Prostate gland (tissue), 2 donors: ENCODE measurements around the gene KDM4B. TPM values are rescaled to one million over a fixed set of nuclear protein-coding genes. Genes with fewer than 3 reads are reported as not detected.

Experiments used
- DNase-seq: peaks from one replicate; pipeline ENCODE4 v3.0.0-alpha.2; 2019; ENCODE audit warnings: low spot score
- H3K27ac ChIP-seq, 2 donors: fragments of 200-600 bp; sonication (generic); 2 replicates each; pipeline ENCODE4 v1.5.1; 2017 to 2019
- H3K27me3 ChIP-seq: fragments of 200-600 bp; sonication (generic); replicated peaks from 2 replicates; pipeline ENCODE4 v1.5.1; 2019; ENCODE audit not compliant: insufficient read depth
- H3K36me3 ChIP-seq, 2 donors: fragments of 200-600 bp; sonication (generic); 1 replicate in 1 of 2; 2 replicates in 1 of 2; pipeline versions ENCODE4 v1.5.1 to v1.8.1; 2017 to 2019
- H3K4me1 ChIP-seq: fragments of 200-600 bp; sonication (generic); replicated peaks from 2 replicates; pipeline ENCODE4 v1.5.1; 2019
- H3K4me3 ChIP-seq, 2 donors: fragments of 200-600 bp; sonication (generic); 2 replicates each; pipeline ENCODE4 v1.5.1; 2017 to 2019
- H3K9me3 ChIP-seq: fragments of 200-600 bp; sonication (generic); 2 replicates; pipeline ENCODE4 v1.5.1; 2017
- POLR2A ChIP-seq: fragments of 450-650 bp; IDR thresholded peaks from one replicate; pipeline ENCODE4 v1.6.1; 2016; ENCODE audit warnings: antibody characterized with exemption, mild to moderate bottlenecking
- POLR2AphosphoS5 ChIP-seq: sonication (generic); formaldehyde crosslinking; IDR thresholded peaks from one replicate; pipeline ENCODE4 v1.6.1; 2017; ENCODE audit warnings: antibody characterized with exemption
- WGBS: methylation state at CpG from one replicate; pipeline ENCODE4 v1.1.5; 2018; 5-methylcytosine and 5-hydroxymethylcytosine counted together
- intact Hi-C: fragments of 100-400 bp; cut with DNase I; formaldehyde crosslinking; loops from one replicate; pipeline ENCODE4 v1.14.2; 2022
- total RNA-seq, 2 donors: library from RNA; depleted of rRNA; stranded (reverse); fragments of >200 nt; gene quantifications; one replicate each; pipeline ENCODE4 v1.1.0, GENCODE V29; 2016
- TF ChIP-seq, protein P1 (sequence below), 4 experiments: fragments of 200-600 bp in 2 of 4; fragments of 450-650 bp in 2 of 4; sonication (generic) in 2 of 4; IDR thresholded peaks; 1 replicate in 3 of 4; 2 replicates in 1 of 4; pipeline ENCODE4 v1.5.1; 2016 to 2019; ENCODE audit warnings: antibody characterized with exemption in 4 of 4, mild to moderate bottlenecking in 2 of 4, moderate library complexity in 2 of 4

The KDM4B gene
- total RNA-seq, 2 donors from 2014 or later = 74.6 to 136 TPM

DNA sequence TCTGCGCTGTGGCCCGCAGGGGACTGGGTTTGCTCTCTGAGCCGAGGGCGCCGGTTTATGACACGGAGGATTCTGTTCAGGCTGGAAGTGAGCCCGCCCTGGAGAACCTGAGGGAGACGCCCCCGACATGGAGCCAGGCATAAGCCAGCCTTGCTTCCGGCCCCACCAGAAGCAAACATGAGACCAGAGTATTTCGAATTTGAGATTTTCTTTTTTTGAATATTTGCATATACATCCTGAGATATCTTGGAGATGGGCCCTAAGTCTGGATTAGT is 72.9 kb downstream of the KDM4B start:
- no peaks in the 10 kb centered on the region for H3K9me3 ChIP-seq
- intact Hi-C loops = no loop called here
- DNase-seq = no peak
- WGBS = 79% methylated on average over 9 of the region's 11 CpGs
- H3K4me3 ChIP-seq = no peak overlapping the region
- no peak overlapping the region for H3K27ac ChIP-seq
- TF ChIP-seq, protein P1, sequence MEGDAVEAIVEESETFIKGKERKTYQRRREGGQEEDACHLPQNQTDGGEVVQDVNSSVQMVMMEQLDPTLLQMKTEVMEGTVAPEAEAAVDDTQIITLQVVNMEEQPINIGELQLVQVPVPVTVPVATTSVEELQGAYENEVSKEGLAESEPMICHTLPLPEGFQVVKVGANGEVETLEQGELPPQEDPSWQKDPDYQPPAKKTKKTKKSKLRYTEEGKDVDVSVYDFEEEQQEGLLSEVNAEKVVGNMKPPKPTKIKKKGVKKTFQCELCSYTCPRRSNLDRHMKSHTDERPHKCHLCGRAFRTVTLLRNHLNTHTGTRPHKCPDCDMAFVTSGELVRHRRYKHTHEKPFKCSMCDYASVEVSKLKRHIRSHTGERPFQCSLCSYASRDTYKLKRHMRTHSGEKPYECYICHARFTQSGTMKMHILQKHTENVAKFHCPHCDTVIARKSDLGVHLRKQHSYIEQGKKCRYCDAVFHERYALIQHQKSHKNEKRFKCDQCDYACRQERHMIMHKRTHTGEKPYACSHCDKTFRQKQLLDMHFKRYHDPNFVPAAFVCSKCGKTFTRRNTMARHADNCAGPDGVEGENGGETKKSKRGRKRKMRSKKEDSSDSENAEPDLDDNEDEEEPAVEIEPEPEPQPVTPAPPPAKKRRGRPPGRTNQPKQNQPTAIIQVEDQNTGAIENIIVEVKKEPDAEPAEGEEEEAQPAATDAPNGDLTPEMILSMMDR (IDR thresholded peaks at IDR 0.05) = no peak
- TF ChIP-seq POLR2A (no peak), POLR2AphosphoS5 (no peak)
- H3K36me3 ChIP-seq = peaks cover 4 to 12% of the 10 kb centered on the region in 2 donors
- no peaks in the 10 kb centered on the region for H3K27me3 ChIP-seq
- peaks cover 26% of the 10 kb centered on the region for H3K4me1 ChIP-seq

GRCh38 chr19:5042556-5042955 is 73.6 kb downstream of the KDM4B start:
- 77% methylated on average over 18 of the region's 18 CpGs for WGBS
- Histone ChIP-seq H3K27me3 (no peaks in the 10 kb centered on the region), H3K27ac (no peak overlapping the region), H3K36me3 (peaks cover 4 to 12% of the 10 kb centered on the region in 2 donors), H3K4me3 (no peak overlapping the region), H3K4me1 (peaks cover 26% of the 10 kb centered on the region), H3K9me3 (no peaks in the 10 kb centered on the region)
- TF ChIP-seq, protein P1 (IDR thresholded peaks at IDR 0.05) = no peak
- TF ChIP-seq POLR2A (no peak), POLR2AphosphoS5 (no peak)
- intact Hi-C loops = no loop called here
- no peak for DNase-seq

- TF ChIP-seq, protein P1 (IDR thresholded peaks at IDR 0.05) = no peak
- TF ChIP-seq POLR2AphosphoS5 = no peak
- no peak for TF ChIP-seq POLR2A
- Histone ChIP-seq H3K36me3 (peaks cover under 1 to 9% of the 10 kb centered on the region in 2 donors), H3K9me3 (no peaks in the 10 kb centered on the region), H3K4me1 (peaks cover 31% of the 10 kb centered on the region), H3K27ac (peak overlapping the region; percentile 67 to 74), H3K27me3 (no peaks in the 10 kb centered on the region), H3K4me3 (no peak overlapping the region)
- WGBS = 88% methylated on average over 16 of the region's 16 CpGs
- intact Hi-C loops = loop anchor here (5.0 kb wide), 1 partner anchor 532 kb away; no protein-coding TSS in a partner anchor
- DNase-seq = no peak
Measured at GRCh38 chr19:5045029-5045428, 76.1 kb downstream of the KDM4B start.

- H3K9me3 ChIP-seq = no peaks in the 10 kb centered on the region
- DNase-seq = no peak
- H3K27me3 ChIP-seq = no peaks in the 10 kb centered on the region
- no peak for TF ChIP-seq POLR2AphosphoS5
- TF ChIP-seq, protein P1 (IDR thresholded peaks at IDR 0.05) = peak in 1 of 4 experiments; percentile 2
- peak overlapping the region; percentile 67 to 74 for H3K27ac ChIP-seq
- H3K4me1 ChIP-seq = peaks cover 31% of the 10 kb centered on the region
- H3K4me3 ChIP-seq = no peak overlapping the region
- H3K36me3 ChIP-seq = no peaks in the 10 kb centered on the region
- intact Hi-C loops = loop anchor here (5.0 kb wide), 1 partner anchor 531 kb away; no protein-coding TSS in a partner anchor
- 42% methylated on average over 8 of the region's 8 CpGs for WGBS
Measured at GRCh38 chr19:5045956-5046338, 77.0 kb downstream of the KDM4B start.

DNA sequence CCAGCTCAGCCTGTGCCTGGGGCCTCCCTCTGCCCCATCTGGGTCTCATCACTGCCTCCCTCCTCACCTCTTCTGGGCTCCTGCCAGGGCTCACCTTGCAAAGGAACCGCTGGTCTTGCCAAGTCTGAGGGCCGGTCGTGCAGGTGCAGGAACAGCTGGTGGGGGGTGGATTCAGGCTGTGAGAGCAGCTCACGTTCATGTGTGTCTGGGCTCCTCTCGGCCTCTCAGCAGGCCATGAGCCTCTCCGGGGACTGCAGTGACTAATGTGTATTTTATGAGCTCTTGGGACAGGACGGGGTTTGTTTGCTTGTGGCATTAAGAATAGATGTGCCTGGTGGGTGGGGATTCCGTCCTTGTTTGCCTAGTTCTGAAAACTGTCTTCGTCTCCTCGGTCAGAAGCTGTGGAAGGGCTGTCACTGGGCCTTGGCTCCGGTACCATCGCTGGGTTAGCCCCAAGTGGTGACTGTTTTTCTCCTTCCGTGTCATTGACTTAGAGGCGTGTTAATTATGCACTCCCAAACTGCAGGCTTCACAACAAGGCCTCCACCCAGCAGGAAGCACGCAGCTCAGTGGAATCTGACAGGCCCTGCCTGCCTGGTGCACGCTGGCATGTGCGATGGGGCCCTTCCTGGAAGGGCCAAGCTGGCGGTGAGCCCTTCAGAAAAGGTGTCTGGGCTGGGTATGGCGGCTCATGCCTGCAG is 77.6 kb downstream of the KDM4B start:
- Histone ChIP-seq H3K9me3 (no peaks in the 10 kb centered on the region), H3K4me3 (no peak overlapping the region), H3K4me1 (peaks cover 31% of the 10 kb centered on the region), H3K36me3 (no peaks in the 10 kb centered on the region), H3K27me3 (no peaks in the 10 kb centered on the region), H3K27ac (peak overlapping the region; percentile 67 to 74)
- TF ChIP-seq POLR2A = peak; percentile 2
- peak; percentile 89 for TF ChIP-seq POLR2AphosphoS5
- TF ChIP-seq, protein P1 (IDR thresholded peaks at IDR 0.05) = peak in 1 of 4 experiments; percentile 7
- intact Hi-C loops = loop anchor here (5.0 kb wide), 1 partner anchor 531 kb away; no protein-coding TSS in a partner anchor
- DNase-seq = peak; percentile 90
- WGBS = 46% methylated on average over 19 of the region's 19 CpGs
